Measurements from ENCODE around the gene BORCS8. TPM values are rescaled to one million over a fixed set of nuclear protein-coding genes. Genes with fewer than 3 reads are reported as not detected.
"Not testable (repeated sequence)": the region's sequence is repeated elsewhere in the genome, so short reads cannot be mapped to it uniquely, and the experiment has no call there.

The BORCS8 gene
- polyA plus RNA-seq (ENCODE audit: insufficient read length), result 12.0 TPM

- DNase-seq (ENCODE audit: low read depth), result peak; percentile 99
Measured at GRCh38 chr19:19192078-19192882, at the start of gene BORCS8, which contains the start of gene RFXANK. BORCS8 (minus strand) TSS chr19:19192152; CDS start chr19:19192117, 35 bp downstream. RFXANK (plus strand) TSS chr19:19192258; CDS start chr19:19193947, 1,689 bp downstream.

- DNase-seq (ENCODE audit: low read depth), result no peak
Measured at GRCh38 chr19:19240476-19240875, 48.5 kb upstream of the BORCS8 start.

- no peak for DNase-seq (ENCODE audit: low read depth)
Measured at GRCh38 chr19:19239675-19240074, 47.7 kb upstream of the BORCS8 start.

- no peak for DNase-seq (ENCODE audit: low read depth)
Measured at GRCh38 chr19:19238126-19238894, 46.4 kb upstream of the BORCS8 start.

- no peak for DNase-seq (ENCODE audit: low read depth)
Measured at GRCh38 chr19:19236173-19236572, 44.2 kb upstream of the BORCS8 start.

- no peak for DNase-seq (ENCODE audit: low read depth)
Measured at GRCh38 chr19:19234220-19234816, 42.4 kb upstream of the BORCS8 start.

- no peak for DNase-seq (ENCODE audit: low read depth)
Measured at GRCh38 chr19:19232261-19232721, 40.3 kb upstream of the BORCS8 start.

GRCh38 chr19:19230999-19231398, 39.0 kb upstream of the BORCS8 start:
- no peak for DNase-seq (ENCODE audit: low read depth)

- DNase-seq (ENCODE audit: low read depth), result no peak
Measured at GRCh38 chr19:19229701-19230100, 37.7 kb upstream of the BORCS8 start.

- no peak for DNase-seq (ENCODE audit: low read depth)
Measured at GRCh38 chr19:19227217-19227616, 35.3 kb upstream of the BORCS8 start.

GRCh38 chr19:19226663-19227062, 34.7 kb upstream of the BORCS8 start:
- no peak for DNase-seq (ENCODE audit: low read depth)

GRCh38 chr19:19226204-19226603, 34.3 kb upstream of the BORCS8 start:
- no peak for DNase-seq (ENCODE audit: low read depth)

- no peak for DNase-seq (ENCODE audit: low read depth)
Measured at GRCh38 chr19:19224852-19225494, 33.0 kb upstream of the BORCS8 start.

GRCh38 chr19:19224150-19224851, 32.3 kb upstream of the BORCS8 start:
- DNase-seq (ENCODE audit: low read depth), result no peak

GRCh38 chr19:19223636-19224035, 31.7 kb upstream of the BORCS8 start:
- no peak for DNase-seq (ENCODE audit: low read depth)

GRCh38 chr19:19223060-19223459, 31.1 kb upstream of the BORCS8 start:
- DNase-seq (ENCODE audit: low read depth), result no peak

- DNase-seq (ENCODE audit: low read depth), result not testable (repeated sequence)
Measured at GRCh38 chr19:19221000-19221399, 29.0 kb upstream of the BORCS8 start.

- no peak for DNase-seq (ENCODE audit: low read depth)
Measured at GRCh38 chr19:19218911-19219310, 27.0 kb upstream of the BORCS8 start.

GRCh38 chr19:19217099-19217498, 25.1 kb upstream of the BORCS8 start:
- no peak for DNase-seq (ENCODE audit: low read depth)

GRCh38 chr19:19215792-19216191, 23.8 kb upstream of the BORCS8 start:
- DNase-seq (ENCODE audit: low read depth), result no peak

GRCh38 chr19:19214892-19215291, 22.9 kb upstream of the BORCS8 start:
- no peak for DNase-seq (ENCODE audit: low read depth)

All from forelimb muscle (tissue), 1 donor.